BJ (cell line): ENCODE results near the gene ITPK1. TPM values are rescaled to one million over a fixed set of nuclear protein-coding genes. Genes with fewer than 3 reads are reported as not detected.

Experiments
- CTCF ChIA-PET: fragments of 350-600 bp; formaldehyde crosslinking; extraction: SDS; loops from one replicate; lab custom pipeline; 2021; ENCODE audit warnings: antibody characterized with exemption, inconsistent platforms; lab: Yijun Ruan, JAX
- POLR2A ChIA-PET: fragments of 300-600 bp; sonication (Branson Sonifier 250); formaldehyde crosslinking; extraction: SDS; loops from one replicate; lab custom pipeline; 2021; ENCODE audit warnings: antibody characterized with exemption; lab: Charles Lee
- DNase-seq: peaks from one replicate; pipeline ENCODE4 v3.0.0-alpha.2; 2011; ENCODE audit warnings: low read depth
- H3K27me3 ChIP-seq: 2 replicates; pipeline ENCODE4 v1.6.0; 2011; ENCODE audit warnings: low read length; ENCODE audit not compliant: control insufficient read depth, insufficient read depth
- H3K36me3 ChIP-seq: 2 replicates; pipeline ENCODE4 v1.5.1; 2011; ENCODE audit warnings: low read length; ENCODE audit not compliant: control insufficient read depth, insufficient read depth
- H3K4me3 ChIP-seq: 2 replicates; pipeline ENCODE4 v1.5.1; 2011; ENCODE audit warnings: low read depth, mild to moderate bottlenecking, control low read depth, low read length
- polyA plus RNA-seq: library from polyadenylated mRNA; depleted of rRNA; stranded (reverse); fragments of >200 nt; gene quantifications from 2 replicates; pipeline ENCODE4 v1.2.3, GENCODE V29; 2011
- TF ChIP-seq, protein P1 (sequence below): IDR thresholded peaks from 2 replicates; pipeline ENCODE4 v1.5.1; 2011; ENCODE audit warnings: low read depth, mild to moderate bottlenecking, control low read depth, inconsistent platforms, low read length, moderate library complexity; ENCODE audit not compliant: insufficient read depth

Gene ITPK1
- polyA plus RNA-seq, 1 experiment: 49.0 TPM

DNA sequence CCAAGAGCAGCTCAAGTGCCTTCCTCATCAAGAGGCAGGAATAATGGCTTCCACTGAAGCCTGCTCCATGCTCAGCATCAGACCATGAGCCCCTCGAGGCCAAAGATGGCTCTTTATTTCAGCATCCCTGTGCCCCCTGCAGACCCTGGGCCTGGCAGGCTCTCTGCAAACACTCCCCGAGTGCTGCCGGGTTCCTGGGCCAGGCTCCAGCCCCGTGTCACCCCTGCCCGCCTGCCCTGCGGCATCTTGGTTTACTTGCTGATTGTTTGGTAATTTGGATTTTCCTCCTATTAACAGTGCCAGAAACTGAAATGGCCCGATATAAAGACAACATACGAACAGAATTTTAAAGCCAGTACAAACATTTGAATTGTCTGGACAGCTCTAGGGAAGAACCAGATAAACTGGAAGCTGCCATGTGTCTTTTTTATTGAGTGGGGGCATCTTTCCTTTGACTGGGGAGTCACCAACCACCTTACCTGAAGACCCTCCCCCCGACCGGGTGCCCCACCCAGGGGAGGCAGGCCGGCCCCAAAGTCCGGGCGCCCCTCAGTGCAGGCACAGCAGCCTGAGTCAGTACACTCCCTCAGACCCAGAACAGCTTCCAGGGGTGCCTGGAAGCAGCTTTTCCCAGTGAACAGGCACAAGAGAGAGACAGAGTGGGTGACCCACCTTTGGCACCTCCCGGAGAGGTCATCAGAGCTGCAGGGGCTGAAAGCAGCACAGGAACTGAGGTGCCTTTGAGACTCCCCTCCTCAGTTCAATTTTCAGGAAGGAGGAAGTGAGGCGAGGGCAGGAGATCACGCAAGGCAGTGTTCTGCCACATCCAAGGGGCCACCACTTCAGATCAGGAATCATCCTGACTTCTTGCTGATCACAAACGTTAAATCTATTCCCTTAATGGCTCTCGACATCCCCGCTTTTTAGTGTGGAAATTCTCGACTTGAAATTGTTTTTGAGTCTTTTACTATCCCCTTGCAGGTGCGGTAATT lies 30.6 kb downstream of the ITPK1 start:
- POLR2A ChIA-PET: no interaction called here

DNA sequence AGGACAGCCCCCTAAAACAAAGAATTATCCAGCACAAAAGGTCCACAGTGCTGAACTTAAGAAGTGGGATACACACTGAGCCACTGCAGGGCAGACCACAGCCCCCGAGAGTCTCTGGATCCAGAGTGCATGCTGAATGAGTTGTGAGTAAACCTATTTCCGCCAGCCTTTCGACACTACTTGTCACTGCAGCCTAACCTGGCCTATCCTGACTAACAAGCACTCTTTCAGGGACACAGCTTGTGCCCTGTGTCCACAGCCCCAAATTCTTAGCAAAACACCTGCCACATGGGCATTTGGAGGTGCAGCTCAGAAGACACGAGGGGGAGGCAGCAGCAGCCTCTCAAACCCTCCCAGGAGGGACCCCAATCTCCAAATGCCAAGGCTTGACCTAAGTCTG lies 31.3 kb downstream of the ITPK1 start:
- H3K27me3 ChIP-seq: no peaks in the 10 kb centered on the region
- no peak overlapping the region for H3K4me3 ChIP-seq
- ChIA-PET POLR2A (no interaction called here), CTCF (interaction anchor here (0.8 to 1.2 kb wide), 2 partner anchors 21 to 29 kb away, joined by 3 to 5 read pairs; no protein-coding TSS in a partner anchor)
- TF ChIP-seq, protein P1, sequence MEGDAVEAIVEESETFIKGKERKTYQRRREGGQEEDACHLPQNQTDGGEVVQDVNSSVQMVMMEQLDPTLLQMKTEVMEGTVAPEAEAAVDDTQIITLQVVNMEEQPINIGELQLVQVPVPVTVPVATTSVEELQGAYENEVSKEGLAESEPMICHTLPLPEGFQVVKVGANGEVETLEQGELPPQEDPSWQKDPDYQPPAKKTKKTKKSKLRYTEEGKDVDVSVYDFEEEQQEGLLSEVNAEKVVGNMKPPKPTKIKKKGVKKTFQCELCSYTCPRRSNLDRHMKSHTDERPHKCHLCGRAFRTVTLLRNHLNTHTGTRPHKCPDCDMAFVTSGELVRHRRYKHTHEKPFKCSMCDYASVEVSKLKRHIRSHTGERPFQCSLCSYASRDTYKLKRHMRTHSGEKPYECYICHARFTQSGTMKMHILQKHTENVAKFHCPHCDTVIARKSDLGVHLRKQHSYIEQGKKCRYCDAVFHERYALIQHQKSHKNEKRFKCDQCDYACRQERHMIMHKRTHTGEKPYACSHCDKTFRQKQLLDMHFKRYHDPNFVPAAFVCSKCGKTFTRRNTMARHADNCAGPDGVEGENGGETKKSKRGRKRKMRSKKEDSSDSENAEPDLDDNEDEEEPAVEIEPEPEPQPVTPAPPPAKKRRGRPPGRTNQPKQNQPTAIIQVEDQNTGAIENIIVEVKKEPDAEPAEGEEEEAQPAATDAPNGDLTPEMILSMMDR: no peak
- no peaks in the 10 kb centered on the region for H3K36me3 ChIP-seq
- DNase-seq: no peak

More for the DNA sequence above, 30.6 kb downstream of the ITPK1 start:
- CTCF ChIA-PET: interaction anchor here (0.8 to 1.4 kb wide), 3 partner anchors 20 to 28 kb away, joined by 3 to 5 read pairs (median 3); no protein-coding TSS in a partner anchor
- TF ChIP-seq, protein P1: no peak
- Histone ChIP-seq H3K36me3 (no peaks in the 10 kb centered on the region), H3K27me3 (no peaks in the 10 kb centered on the region), H3K4me3 (no peak overlapping the region)
- DNase-seq: no peak

DNA sequence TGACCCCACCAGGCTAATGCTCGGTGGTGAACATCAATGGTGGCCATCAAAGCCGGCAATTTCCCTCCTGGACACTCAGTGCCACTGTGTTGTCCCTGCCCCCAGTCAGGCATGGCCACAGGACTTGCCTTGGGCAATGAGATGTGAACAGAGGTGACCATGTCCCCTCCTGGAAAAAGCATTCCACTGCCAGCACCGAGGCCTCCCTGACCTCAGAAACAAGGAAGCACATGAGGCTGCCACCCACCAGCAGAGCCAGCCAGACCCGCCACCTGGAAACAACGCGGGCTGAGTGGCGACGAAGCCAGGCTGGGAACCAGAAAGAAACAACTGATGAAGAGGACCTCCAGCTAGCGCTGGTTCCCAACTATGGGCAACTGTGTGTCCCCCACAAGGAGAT lies 31.8 kb downstream of the ITPK1 start:
- ChIA-PET POLR2A (no interaction called here), CTCF (no interaction called here)
- no peak for DNase-seq
- no peaks in the 10 kb centered on the region for H3K27me3 ChIP-seq
- H3K4me3 ChIP-seq: no peak overlapping the region
- TF ChIP-seq, protein P1: no peak
- no peaks in the 10 kb centered on the region for H3K36me3 ChIP-seq

DNA sequence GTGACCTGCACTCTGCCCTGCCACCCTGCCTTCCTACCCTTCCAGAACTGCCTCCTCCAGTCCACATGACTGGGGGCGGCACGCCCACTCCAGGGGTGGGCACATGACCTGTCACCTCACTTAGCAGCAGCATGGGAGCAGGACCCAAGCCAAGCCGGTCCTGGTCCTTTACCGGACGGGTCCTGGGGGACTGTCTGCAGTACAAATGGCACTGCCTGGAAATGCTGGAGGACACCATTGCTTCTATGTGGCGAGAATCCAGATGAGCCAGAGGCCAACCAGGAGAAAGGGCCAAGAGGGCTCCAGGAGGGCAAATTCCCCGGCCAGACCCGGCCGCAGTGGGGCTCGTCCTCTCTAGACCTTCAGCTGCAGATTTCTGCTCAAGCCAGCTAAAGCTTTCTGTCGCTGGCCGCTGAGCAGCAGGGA lies 33.1 kb downstream of the ITPK1 start:
- TF ChIP-seq, protein P1: no peak
- CTCF ChIA-PET: no interaction called here

DNA sequence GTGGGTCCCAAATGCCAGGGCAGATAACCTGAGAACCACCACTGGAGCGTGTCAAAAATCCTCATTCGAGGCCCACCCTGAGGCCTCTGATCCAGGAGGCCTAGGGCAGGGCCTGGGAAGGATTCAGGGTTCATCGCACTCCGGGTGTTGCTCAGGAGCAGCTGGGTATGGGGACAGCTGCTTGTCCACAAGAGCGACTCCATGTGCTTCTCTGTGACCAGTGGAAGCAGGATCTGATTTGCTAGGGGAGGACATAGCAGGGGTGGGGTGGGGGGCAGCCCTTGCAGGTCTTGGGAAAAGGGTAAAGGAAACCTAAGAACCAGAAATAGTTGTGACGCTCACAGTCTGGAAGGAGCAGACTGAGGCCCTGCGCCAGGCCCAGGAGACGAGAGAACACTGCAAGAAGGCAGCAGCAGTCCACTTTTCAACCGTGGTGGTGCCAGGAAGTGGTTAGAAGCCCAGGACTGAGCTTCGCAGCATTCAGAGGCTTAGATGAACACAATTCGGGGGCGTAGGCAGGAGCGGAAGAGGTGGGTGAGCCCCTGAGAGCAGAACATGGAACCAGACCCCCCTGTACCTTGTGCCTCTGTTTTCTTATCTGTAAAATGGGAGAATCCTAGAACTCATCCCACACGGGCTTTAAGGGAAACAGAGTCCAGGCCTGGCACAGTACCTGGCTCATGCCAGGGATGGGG lies 33.7 kb downstream of the ITPK1 start:
- CTCF ChIA-PET: interaction anchor here (1.2 to 1.6 kb wide), 3 partner anchors 9 to 31 kb away, joined by 3 to 6 read pairs (median 4); no protein-coding TSS in a partner anchor
- Histone ChIP-seq H3K4me3 (no peak overlapping the region), H3K27me3 (no peaks in the 10 kb centered on the region), H3K36me3 (no peaks in the 10 kb centered on the region)
- TF ChIP-seq, protein P1: no peak
- DNase-seq: no peak
- POLR2A ChIA-PET: no interaction called here

More for the DNA sequence above, 33.1 kb downstream of the ITPK1 start:
- no peaks in the 10 kb centered on the region for H3K36me3 ChIP-seq
- no peak overlapping the region for H3K4me3 ChIP-seq
- POLR2A ChIA-PET: no interaction called here
- no peaks in the 10 kb centered on the region for H3K27me3 ChIP-seq
- no peak for DNase-seq
